Fibroblast of lung (primary cell): ENCODE data around the gene KEL. TPM values are rescaled to one million over a fixed set of nuclear protein-coding genes. Genes with fewer than 3 reads are reported as not detected.

Source experiments
- DNase-seq, 2 donors: peaks; one replicate each; pipeline versions ENCODE4 v3.0.0 to v3.0.0-alpha.2; 2010; ENCODE audit warnings: low read depth in 2 of 2
- H2AFZ ChIP-seq: 2 replicates; pipeline ENCODE4 v1.5.1; 2012; ENCODE audit warnings: low read length, control low read depth, inconsistent platforms
- H3K27ac ChIP-seq: 2 replicates; pipeline ENCODE4 v1.5.1; 2011; ENCODE audit warnings: low read length, control low read depth; ENCODE audit not compliant: insufficient read depth
- H3K27me3 ChIP-seq: 2 replicates; pipeline ENCODE4 v1.5.1; 2011; ENCODE audit warnings: mild to moderate bottlenecking, low read length; ENCODE audit not compliant: control insufficient read depth, insufficient read depth
- H3K36me3 ChIP-seq: 2 replicates; pipeline ENCODE4 v1.5.1; 2011; ENCODE audit warnings: low read length; ENCODE audit not compliant: control insufficient read depth, insufficient read depth
- H3K4me1 ChIP-seq: 2 replicates; pipeline ENCODE4 v1.5.1; 2011; ENCODE audit warnings: low read length; ENCODE audit not compliant: control insufficient read depth, insufficient read depth; ENCODE audit errors: extremely low read depth
- H3K4me2 ChIP-seq: 2 replicates; pipeline ENCODE4 v1.5.1; 2011; ENCODE audit warnings: low read length, control low read depth; ENCODE audit not compliant: insufficient read depth; ENCODE audit errors: extremely low read depth
- H3K4me3 ChIP-seq, 4 experiments: fragments of 200-600 bp in 1 of 4; sonication (generic) in 1 of 4; replicated peaks in 1 of 4; 2 replicates each; pipeline ENCODE4 v1.5.1; 2011 to 2016; ENCODE audit warnings: low read length in 4 of 4, low read depth in 3 of 4, mild to moderate bottlenecking in 3 of 4, control low read depth in 2 of 4, inconsistent platforms in 1 of 4, mixed read lengths in 1 of 4; ENCODE audit not compliant: insufficient read depth in 1 of 4; ENCODE audit errors: control extremely low read depth in 1 of 4
- H3K79me2 ChIP-seq: 2 replicates; pipeline ENCODE4 v1.5.1; 2012; ENCODE audit warnings: mild to moderate bottlenecking, low read length, inconsistent platforms; ENCODE audit not compliant: control insufficient read depth, insufficient read depth
- H3K9ac ChIP-seq: 2 replicates; pipeline ENCODE4 v1.5.1; 2011; ENCODE audit warnings: mild to moderate bottlenecking, low read length, control low read depth; ENCODE audit not compliant: insufficient read depth
- H3K9me3 ChIP-seq: 2 replicates; pipeline ENCODE4 v1.5.1; 2012; ENCODE audit warnings: low read depth, low read length; ENCODE audit not compliant: control insufficient read depth, insufficient read depth
- H4K20me1 ChIP-seq: 2 replicates; pipeline ENCODE4 v1.5.1; 2011; ENCODE audit warnings: low read length; ENCODE audit not compliant: control insufficient read depth, insufficient read depth; ENCODE audit errors: extremely low read depth
- CTCF ChIP-seq, 2 donors: IDR thresholded peaks in 1 of 2; conservative IDR thresholded peaks in 1 of 2; 1 replicate in 1 of 2; 2 replicates in 1 of 2; pipeline ENCODE4 v1.5.1; 2011 to 2012; ENCODE audit warnings: low read length in 2 of 2, control low read depth in 1 of 2, inconsistent platforms in 1 of 2, low read depth in 1 of 2, mild to moderate bottlenecking in 1 of 2
- EZH2 ChIP-seq: IDR thresholded peaks from 2 replicates; pipeline ENCODE4 v1.5.1; 2012; ENCODE audit warnings: low read length, control low read depth, mild to moderate bottlenecking; ENCODE audit errors: missing control alignments
- polyA plus RNA-seq, 2 donors: library from polyadenylated mRNA; depleted of rRNA in 1 of 2; stranded (reverse) in 1 of 2; unstranded in 1 of 2; fragments of >200 nt; gene quantifications; 2 replicates each; pipeline ENCODE4 v1.2.1, GENCODE V29; 2011 to 2012; ENCODE audit warnings: missing spikeins in 1 of 2
- total RNA-seq: library from RNA; depleted of rRNA; stranded (reverse); fragments of >200 nt; gene quantifications from 2 replicates; pipeline ENCODE4 v1.2.1, GENCODE V29; 2014

The KEL gene
- total and polyA plus RNA-seq, 2 donors (not counting 1 experiment from before 2014, with no cell fraction given) = 0.05 TPM; not detected in 1

GRCh38 chr7:142963993-142964392 lies 1.8 kb upstream of the KEL start:
- Histone ChIP-seq H3K4me2 (no peak overlapping the region), H3K9ac (no peak overlapping the region), H4K20me1 (no peaks in the 10 kb centered on the region), H2AFZ (no peak overlapping the region), H3K4me1 (no peaks in the 10 kb centered on the region), H3K79me2 (no peaks in the 10 kb centered on the region), H3K4me3 (no peak overlapping the region), H3K27ac (no peak overlapping the region), H3K9me3 (no peaks in the 10 kb centered on the region), H3K27me3 (no peaks in the 10 kb centered on the region), H3K36me3 (no peaks in the 10 kb centered on the region)
- DNase-seq = no peak
- TF ChIP-seq EZH2 = no peak
- TF ChIP-seq CTCF (conservative IDR thresholded peaks at IDR 0.05 in 1 of 2, IDR thresholded peaks at IDR 0.05 in 1 of 2; ENCODE audit: low read depth in 1 of 2, low read length in 2 of 2) = no peak

- TF ChIP-seq EZH2 (no peak), CTCF (conservative IDR thresholded peaks at IDR 0.05 in 1 of 2, IDR thresholded peaks at IDR 0.05 in 1 of 2; ENCODE audit: low read depth in 1 of 2, low read length in 2 of 2) (no peak)
- Histone ChIP-seq H3K79me2 (no peaks in the 10 kb centered on the region), H3K9me3 (no peaks in the 10 kb centered on the region), H3K27me3 (no peaks in the 10 kb centered on the region), H2AFZ (no peak overlapping the region), H3K36me3 (no peaks in the 10 kb centered on the region), H3K9ac (no peak overlapping the region), H3K4me2 (no peak overlapping the region), H4K20me1 (no peaks in the 10 kb centered on the region), H3K4me3 (no peak overlapping the region), H3K4me1 (no peaks in the 10 kb centered on the region), H3K27ac (no peak overlapping the region)
- no peak for DNase-seq
Observed at GRCh38 chr7:142962991-142963390, 828 bp upstream of the KEL start.

- Histone ChIP-seq H3K4me3 (no peak overlapping the region), H4K20me1 (no peaks in the 10 kb centered on the region), H2AFZ (no peak overlapping the region)
Observed at GRCh38 chr7:142961595-142961972, 579 bp downstream of the KEL start.

More at GRCh38 chr7:142961595-142961972, 579 bp downstream of the KEL start:
- Histone ChIP-seq H3K4me1 (no peaks in the 10 kb centered on the region), H3K9me3 (no peaks in the 10 kb centered on the region), H3K9ac (no peak overlapping the region), H3K36me3 (no peaks in the 10 kb centered on the region), H3K27me3 (no peaks in the 10 kb centered on the region), H3K4me2 (no peak overlapping the region), H3K27ac (no peak overlapping the region), H3K79me2 (no peaks in the 10 kb centered on the region)
- DNase-seq = no peak
- TF ChIP-seq EZH2 = no peak
- no peak for TF ChIP-seq CTCF (conservative IDR thresholded peaks at IDR 0.05 in 1 of 2, IDR thresholded peaks at IDR 0.05 in 1 of 2; ENCODE audit: low read depth in 1 of 2, low read length in 2 of 2)
